ENCODE measurements around the gene TBXT.
"Not testable (repeated sequence)": the region's sequence is repeated elsewhere in the genome, so short reads cannot be mapped to it uniquely, and the experiment has no call there.

TBXT gene

DNA sequence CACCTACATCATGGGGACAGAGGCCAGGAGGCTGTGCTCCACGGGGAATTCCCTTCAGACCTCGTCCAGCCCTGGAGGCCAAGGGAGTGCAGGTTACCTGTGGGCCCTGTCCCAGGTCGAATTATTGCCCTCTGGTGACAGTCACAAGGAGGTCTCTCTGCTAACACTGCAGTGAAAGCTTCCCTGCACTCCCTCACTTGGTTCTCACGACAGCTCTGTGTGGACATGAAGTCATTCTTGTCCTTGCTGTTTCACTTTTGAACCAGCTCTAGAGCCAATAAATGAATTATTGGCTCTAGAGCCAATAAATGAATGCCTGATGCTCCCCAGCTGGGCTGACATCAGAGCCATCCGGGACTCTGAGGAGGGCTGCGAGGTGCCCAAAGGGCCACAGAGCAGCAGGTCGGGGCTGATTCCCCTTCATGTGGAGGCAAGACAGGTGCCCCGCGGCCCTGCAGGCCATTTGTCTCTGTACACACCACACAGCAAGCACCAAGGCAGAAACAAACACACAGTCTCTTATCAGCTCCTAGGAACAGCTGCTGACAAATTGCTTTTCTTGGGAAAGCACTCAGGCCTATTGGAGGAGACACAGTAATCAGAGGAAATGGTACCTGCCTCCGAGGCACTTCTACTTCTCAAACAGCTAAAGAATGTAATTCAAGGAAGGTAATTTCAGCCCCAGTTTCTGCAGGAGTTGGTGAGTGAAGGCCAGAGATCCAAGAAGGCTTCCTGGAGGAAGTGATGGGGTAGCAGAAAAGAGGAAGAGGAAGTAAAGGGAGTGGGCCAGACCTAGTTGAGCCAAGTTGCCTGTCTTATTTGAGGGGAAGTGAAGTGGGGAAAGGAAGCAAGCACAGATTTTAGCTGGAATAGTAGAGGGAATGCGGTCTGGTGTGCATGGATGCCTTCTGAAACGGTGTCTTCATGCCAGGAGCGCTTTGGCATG lies 27.5 kb upstream of the TBXT start:
- H3K27ac ChIP-seq (ENCODE audit: low read length), result no peak overlapping the region
- H3K9ac ChIP-seq (ENCODE audit: low read depth, low read length), result no peak overlapping the region
- peaks cover 11% of the 10 kb centered on the region; the same call in 1 of the 2 replicates for H3K4me1 ChIP-seq (ENCODE audit: insufficient read depth, low read length)
- H3K4me3 ChIP-seq (ENCODE audit: low read length), result no peak overlapping the region
- H3K36me3 ChIP-seq (ENCODE audit: insufficient read depth, low read depth, low read length), result no peaks in the 10 kb centered on the region
- H3K27me3 ChIP-seq (ENCODE audit: insufficient read depth, low read length), result peaks cover 47% of the 10 kb centered on the region
- no peaks in the 10 kb centered on the region for H3K9me3 ChIP-seq (ENCODE audit: insufficient read depth, low read depth, low read length)

DNA sequence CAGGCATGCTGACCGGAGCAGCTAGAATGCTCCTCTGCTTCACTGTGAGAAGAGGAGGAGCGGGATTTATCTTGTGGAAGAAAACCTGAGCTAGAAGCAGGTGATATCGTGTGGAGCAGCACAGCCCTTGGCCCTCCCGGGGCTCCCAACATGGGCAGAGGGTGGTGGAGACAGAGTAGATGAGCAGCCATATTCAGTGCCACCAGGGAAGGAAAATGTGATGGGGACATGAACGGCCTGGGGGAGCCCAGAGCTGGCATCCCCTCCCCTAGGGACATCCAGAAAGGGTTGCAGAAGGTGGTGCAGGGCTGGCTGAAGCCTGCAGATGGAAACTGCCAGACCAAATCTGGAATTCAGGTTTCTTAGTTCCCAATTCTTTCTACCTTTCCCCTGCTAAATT lies 24.9 kb upstream of the TBXT start:
- H3K9ac ChIP-seq (ENCODE audit: low read depth, low read length), result no peak overlapping the region

GRCh38 chr6:166192136-166192535 lies 24.5 kb upstream of the TBXT start:
- peaks cover 5% of the 10 kb centered on the region; the same call in 1 of the 2 replicates for H3K4me1 ChIP-seq (ENCODE audit: insufficient read depth, low read length)
- no peak overlapping the region for H3K9ac ChIP-seq (ENCODE audit: low read depth, low read length)
- no peak overlapping the region for H3K27ac ChIP-seq (ENCODE audit: low read length)
- peaks cover 32% of the 10 kb centered on the region for H3K27me3 ChIP-seq (ENCODE audit: insufficient read depth, low read length)
- no peak overlapping the region for H3K4me3 ChIP-seq (ENCODE audit: low read length)
- no peaks in the 10 kb centered on the region for H3K36me3 ChIP-seq (ENCODE audit: insufficient read depth, low read depth, low read length)
- H3K9me3 ChIP-seq (ENCODE audit: insufficient read depth, low read depth, low read length), result no peaks in the 10 kb centered on the region

More for the DNA sequence above, 24.9 kb upstream of the TBXT start:
- Histone ChIP-seq H3K36me3 (ENCODE audit: insufficient read depth, low read depth, low read length) (no peaks in the 10 kb centered on the region), H3K9me3 (ENCODE audit: insufficient read depth, low read depth, low read length) (no peaks in the 10 kb centered on the region), H3K4me1 (ENCODE audit: insufficient read depth, low read length) (peaks cover 9% of the 10 kb centered on the region; the same call in 1 of the 2 replicates), H3K4me3 (ENCODE audit: low read length) (no peak overlapping the region), H3K27me3 (ENCODE audit: insufficient read depth, low read length) (peaks cover 36% of the 10 kb centered on the region), H3K27ac (ENCODE audit: low read length) (no peak overlapping the region)

DNA sequence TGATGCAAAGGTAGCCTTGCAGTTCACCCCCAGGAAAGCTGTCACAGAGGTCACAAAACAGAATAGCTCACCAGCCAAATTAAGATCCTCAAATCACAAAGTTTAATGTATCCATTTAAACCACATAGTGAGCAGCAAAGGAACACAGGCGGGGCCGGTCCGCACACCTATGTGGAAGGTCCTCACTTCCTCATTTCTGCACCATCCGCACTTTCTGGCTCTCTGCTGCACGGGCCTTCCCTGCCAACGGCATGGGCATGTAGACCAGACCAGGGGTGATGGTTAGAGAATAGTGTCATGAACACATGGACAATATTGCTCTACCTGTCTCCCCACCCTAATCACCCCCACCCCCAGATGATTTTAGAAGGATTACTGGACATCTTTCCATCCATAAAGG lies 12.1 kb upstream of the TBXT start:
- H3K27ac ChIP-seq (ENCODE audit: low read length), result no peak overlapping the region
- H3K9ac ChIP-seq (ENCODE audit: low read depth, low read length), result no peak overlapping the region
- no peaks in the 10 kb centered on the region for H3K36me3 ChIP-seq (ENCODE audit: insufficient read depth, low read depth, low read length)
- H3K27me3 ChIP-seq (ENCODE audit: insufficient read depth, low read length), result peaks cover 27% of the 10 kb centered on the region
- no peak overlapping the region for H3K4me3 ChIP-seq (ENCODE audit: low read length)
- H3K4me1 ChIP-seq (ENCODE audit: insufficient read depth, low read length), result no peaks in the 10 kb centered on the region
- no peaks in the 10 kb centered on the region for H3K9me3 ChIP-seq (ENCODE audit: insufficient read depth, low read depth, low read length)

GRCh38 chr6:166176106-166176505 lies 8.5 kb upstream of the TBXT start:
- H3K9ac ChIP-seq (ENCODE audit: low read depth, low read length), result no peak overlapping the region

GRCh38 chr6:166175093-166175492 lies 7.4 kb upstream of the TBXT start:
- not testable (repeated sequence) for H3K9ac ChIP-seq (ENCODE audit: low read depth, low read length); H3K27ac ChIP-seq (ENCODE audit: low read length); H3K4me3 ChIP-seq (ENCODE audit: low read length); H3K36me3 ChIP-seq (ENCODE audit: insufficient read depth, low read depth, low read length); H3K9me3 ChIP-seq (ENCODE audit: insufficient read depth, low read depth, low read length)
- peaks cover 14% of the 10 kb centered on the region; the same call in 1 of the 2 replicates for H3K4me1 ChIP-seq (ENCODE audit: insufficient read depth, low read length)
- H3K27me3 ChIP-seq (ENCODE audit: insufficient read depth, low read length), result peaks cover 65% of the 10 kb centered on the region

More at GRCh38 chr6:166176106-166176505, 8.5 kb upstream of the TBXT start:
- H3K36me3 ChIP-seq (ENCODE audit: insufficient read depth, low read depth, low read length), result no peaks in the 10 kb centered on the region
- peaks cover 58% of the 10 kb centered on the region for H3K27me3 ChIP-seq (ENCODE audit: insufficient read depth, low read length)
- H3K4me3 ChIP-seq (ENCODE audit: low read length), result no peak overlapping the region
- no peaks in the 10 kb centered on the region for H3K9me3 ChIP-seq (ENCODE audit: insufficient read depth, low read depth, low read length)
- H3K27ac ChIP-seq (ENCODE audit: low read length), result no peak overlapping the region
- H3K4me1 ChIP-seq (ENCODE audit: insufficient read depth, low read length), result peaks cover 13% of the 10 kb centered on the region; the same call in 1 of the 2 replicates

DNA sequence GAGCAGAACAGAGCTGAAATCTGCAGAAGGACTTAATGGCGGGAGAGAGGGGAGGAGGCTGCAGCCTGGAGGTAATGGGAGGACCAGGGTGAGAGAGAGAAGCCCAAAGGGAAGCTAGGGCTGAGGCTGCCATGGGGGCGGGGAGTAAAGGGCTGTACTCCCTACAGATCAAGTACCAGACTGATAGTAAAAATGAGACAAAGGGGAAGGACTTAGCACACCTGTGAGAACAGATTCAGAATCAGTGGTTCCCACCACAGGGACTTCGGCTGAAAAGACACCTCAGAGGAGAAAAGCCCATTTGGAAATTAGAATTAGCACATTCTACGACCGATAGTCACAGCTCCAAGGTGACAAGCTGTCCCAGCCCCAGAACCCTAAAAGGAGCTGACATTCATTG lies 6.4 kb upstream of the TBXT start:
- Histone ChIP-seq H3K36me3 (ENCODE audit: insufficient read depth, low read depth, low read length) (no peaks in the 10 kb centered on the region), H3K9me3 (ENCODE audit: insufficient read depth, low read depth, low read length) (no peaks in the 10 kb centered on the region), H3K4me1 (ENCODE audit: insufficient read depth, low read length) (peaks cover 20% of the 10 kb centered on the region; the same call in 1 of the 2 replicates), H3K27ac (ENCODE audit: low read length) (no peak overlapping the region), H3K27me3 (ENCODE audit: insufficient read depth, low read length) (peaks cover 68% of the 10 kb centered on the region), H3K9ac (ENCODE audit: low read depth, low read length) (no peak overlapping the region), H3K4me3 (ENCODE audit: low read length) (peak overlapping the region; percentile 39; the same call in 1 of the 2 replicates)

GRCh38 chr6:166173281-166173951 lies 5.8 kb upstream of the TBXT start:
- Histone ChIP-seq H3K9ac (ENCODE audit: low read depth, low read length) (no peak overlapping the region), H3K9me3 (ENCODE audit: insufficient read depth, low read depth, low read length) (no peaks in the 10 kb centered on the region), H3K27ac (ENCODE audit: low read length) (no peak overlapping the region), H3K4me3 (ENCODE audit: low read length) (peak overlapping the region; percentile 39; the same call in 1 of the 2 replicates), H3K4me1 (ENCODE audit: insufficient read depth, low read length) (peaks cover 20% of the 10 kb centered on the region; the same call in 1 of the 2 replicates), H3K36me3 (ENCODE audit: insufficient read depth, low read depth, low read length) (no peaks in the 10 kb centered on the region), H3K27me3 (ENCODE audit: insufficient read depth, low read length) (peaks cover 75% of the 10 kb centered on the region)

DNA sequence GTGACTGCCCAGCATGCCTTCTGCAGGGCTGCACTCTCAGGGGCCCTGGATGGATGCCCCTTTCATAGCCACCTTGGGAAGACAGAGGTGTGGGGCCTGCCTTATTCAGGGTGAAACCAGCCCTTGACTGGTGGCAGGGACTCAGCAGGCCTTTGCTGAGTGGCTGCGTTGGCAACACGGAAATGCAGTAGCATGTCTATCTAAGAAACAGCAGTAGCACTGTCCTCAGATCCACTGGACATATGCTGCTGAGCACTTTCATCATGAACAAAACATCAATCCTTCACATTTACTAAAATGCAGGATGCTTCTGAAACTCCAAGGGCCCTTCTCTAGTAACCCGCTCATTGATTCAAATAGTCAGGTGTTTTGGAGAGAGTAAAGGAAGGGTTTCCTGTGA lies 4.9 kb upstream of the TBXT start:
- peaks cover 83% of the 10 kb centered on the region for H3K27me3 ChIP-seq (ENCODE audit: insufficient read depth, low read length)
- H3K9me3 ChIP-seq (ENCODE audit: insufficient read depth, low read depth, low read length), result no peaks in the 10 kb centered on the region
- peaks cover 20% of the 10 kb centered on the region; the same call in 1 of the 2 replicates for H3K4me1 ChIP-seq (ENCODE audit: insufficient read depth, low read length)
- no peaks in the 10 kb centered on the region for H3K36me3 ChIP-seq (ENCODE audit: insufficient read depth, low read depth, low read length)
- no peak overlapping the region for H3K27ac ChIP-seq (ENCODE audit: low read length)
- no peak overlapping the region for H3K9ac ChIP-seq (ENCODE audit: low read depth, low read length)
- no peak overlapping the region for H3K4me3 ChIP-seq (ENCODE audit: low read length)

DNA sequence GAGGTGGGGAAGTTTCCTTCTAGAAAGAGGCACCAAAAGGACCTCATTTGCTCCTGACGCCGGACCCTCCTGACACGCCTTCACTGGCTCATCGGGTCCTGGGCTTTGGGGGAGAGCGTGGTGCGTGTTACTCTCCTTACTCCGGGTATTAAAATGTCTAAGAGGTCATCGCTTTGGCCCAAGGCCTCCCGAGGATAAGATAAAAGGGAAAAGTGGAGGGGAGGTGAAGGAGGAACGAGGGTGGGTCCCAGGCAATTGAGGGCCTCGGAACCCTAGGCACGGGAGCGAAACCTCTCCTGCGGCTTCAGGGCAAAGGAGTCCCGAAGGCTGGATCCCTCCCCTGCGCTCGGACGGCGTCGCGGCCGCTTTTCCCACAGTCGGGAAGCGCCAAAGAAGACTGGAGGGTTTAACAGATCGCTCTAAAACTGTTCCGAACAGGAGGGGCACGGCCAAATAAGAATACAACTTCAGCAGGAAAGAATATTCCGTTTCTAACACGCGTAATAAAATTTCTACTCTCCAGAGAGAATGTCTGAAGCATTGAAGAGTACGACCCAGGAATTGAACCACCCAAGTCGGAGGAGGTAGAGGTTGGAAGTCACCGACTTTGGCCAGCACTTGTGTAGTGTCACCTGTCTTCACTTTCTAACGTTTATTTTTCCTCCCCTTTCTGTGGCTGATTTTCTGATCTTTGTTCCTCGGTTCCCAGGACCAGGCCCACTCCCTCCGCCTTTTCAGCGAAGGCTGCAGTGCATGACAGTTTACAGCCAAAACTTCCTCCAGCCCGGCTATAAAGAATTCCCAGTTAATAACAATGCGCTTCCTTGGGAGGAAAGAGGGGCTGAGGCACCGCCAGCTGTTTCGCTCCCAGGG lies 2.1 kb upstream of the TBXT start:
- H3K4me1 ChIP-seq (ENCODE audit: insufficient read depth, low read length), result peaks cover 20% of the 10 kb centered on the region; the same call in 1 of the 2 replicates
- no peak overlapping the region for H3K9ac ChIP-seq (ENCODE audit: low read depth, low read length)
- H3K27ac ChIP-seq (ENCODE audit: low read length), result no peak overlapping the region
- H3K36me3 ChIP-seq (ENCODE audit: insufficient read depth, low read depth, low read length), result no peaks in the 10 kb centered on the region
- no peaks in the 10 kb centered on the region for H3K9me3 ChIP-seq (ENCODE audit: insufficient read depth, low read depth, low read length)
- peak overlapping the region; percentile 53 for H3K4me3 ChIP-seq (ENCODE audit: low read length)
- H3K27me3 ChIP-seq (ENCODE audit: insufficient read depth, low read length), result peaks cover 99% of the 10 kb centered on the region
